Liver (tissue), 9 donors: ENCODE results near the gene RNF215. TPM values are rescaled to one million over a fixed set of nuclear protein-coding genes. Genes with fewer than 3 reads are reported as not detected.
"Not testable (repeated sequence)": the region's sequence is repeated elsewhere in the genome, so short reads cannot be mapped to it uniquely, and the experiment has no call there.

Experiments used
- DNase-seq: peaks from one replicate; pipeline ENCODE4 v3.0.0-alpha.2; 2017; ENCODE audit warnings: low spot score
- H3K27ac ChIP-seq, 2 donors: one replicate each; pipeline ENCODE4 v1.7.0; 2013; ENCODE audit warnings: inconsistent platforms in 2 of 2, low read length in 2 of 2, control low read depth in 1 of 2, low read depth in 1 of 2, mild to moderate bottlenecking in 1 of 2
- H3K27me3 ChIP-seq, 4 donors: one replicate each; pipeline versions ENCODE4 v1.6.1 to v1.7.0; 2013; ENCODE audit warnings: low read length in 3 of 4, inconsistent platforms in 1 of 4, mild to moderate bottlenecking in 1 of 4, moderate library complexity in 1 of 4; ENCODE audit not compliant: control insufficient read depth in 4 of 4, insufficient read depth in 4 of 4
- H3K36me3 ChIP-seq, 4 donors: one replicate each; pipeline versions ENCODE4 v1.6.1 to v1.7.0; 2013; ENCODE audit warnings: low read length in 3 of 4, mild to moderate bottlenecking in 3 of 4, low read depth in 1 of 4, moderate library complexity in 1 of 4; ENCODE audit not compliant: control insufficient read depth in 4 of 4, insufficient read depth in 3 of 4
- H3K4me1 ChIP-seq, 4 donors: one replicate each; pipeline versions ENCODE4 v1.6.1 to v1.7.0; 2013; ENCODE audit warnings: low read length in 3 of 4, mild to moderate bottlenecking in 3 of 4, moderate library complexity in 1 of 4; ENCODE audit not compliant: control insufficient read depth in 4 of 4, insufficient read depth in 4 of 4
- H3K4me3 ChIP-seq, 3 donors: one replicate each; pipeline versions ENCODE4 v1.6.1 to v1.7.0; 2013; ENCODE audit warnings: low read length in 3 of 3, control low read depth in 1 of 3, low read depth in 1 of 3, mild to moderate bottlenecking in 1 of 3
- H3K9ac ChIP-seq, 2 donors: one replicate each; pipeline ENCODE4 v1.7.0; 2013; ENCODE audit warnings: low read length in 2 of 2, mild to moderate bottlenecking in 2 of 2, moderate library complexity in 2 of 2, control low read depth in 1 of 2, low read depth in 1 of 2
- H3K9me3 ChIP-seq, 4 donors: one replicate each; pipeline versions ENCODE4 v1.6.1 to v1.7.0; 2013; ENCODE audit warnings: low read length in 3 of 4; ENCODE audit not compliant: control insufficient read depth in 4 of 4
- ATF3 ChIP-seq: IDR thresholded peaks from 2 replicates; pipeline ENCODE4 v1.6.1; 2016; ENCODE audit warnings: antibody characterized with exemption
- CTCF ChIP-seq: fragments of 150-350 bp; IDR thresholded peaks from 2 replicates; pipeline ENCODE4 v1.5.1; 2017; ENCODE audit warnings: improper control_type of control experiment, low read depth, low read length; ENCODE audit not compliant: missing input control
- EGR1 ChIP-seq, 2 donors: IDR thresholded peaks; 2 replicates each; pipeline ENCODE4 v1.6.1; 2016 to 2018; ENCODE audit warnings: antibody characterized with exemption in 2 of 2, low read depth in 2 of 2
- FOXA1 ChIP-seq: IDR thresholded peaks from 2 replicates; pipeline ENCODE4 v1.6.1; 2016; ENCODE audit warnings: antibody characterized with exemption
- FOXA2 ChIP-seq: IDR thresholded peaks from 2 replicates; pipeline ENCODE4 v1.6.1; 2016; ENCODE audit warnings: antibody characterized with exemption
- GABPA ChIP-seq, 2 donors: IDR thresholded peaks in 1 of 2; conservative IDR thresholded peaks in 1 of 2; 2 replicates each; pipeline ENCODE4 v1.6.1; 2016; ENCODE audit warnings: antibody characterized with exemption in 2 of 2, mild to moderate bottlenecking in 1 of 2, moderate library complexity in 1 of 2
- HNF4A ChIP-seq, 2 donors: conservative IDR thresholded peaks; 2 replicates each; pipeline ENCODE4 v1.6.1; 2016; ENCODE audit warnings: antibody characterized with exemption in 2 of 2, mild to moderate bottlenecking in 2 of 2
- HNF4G ChIP-seq: IDR thresholded peaks from 2 replicates; pipeline ENCODE4 v1.6.1; 2016; ENCODE audit warnings: antibody characterized with exemption
- JUND ChIP-seq, 2 donors: IDR thresholded peaks; 2 replicates each; pipeline ENCODE4 v1.6.1; 2016; ENCODE audit warnings: antibody characterized with exemption in 2 of 2
- MAX ChIP-seq: IDR thresholded peaks from 2 replicates; pipeline ENCODE4 v1.6.1; 2016; ENCODE audit warnings: antibody characterized with exemption
- NR2F2 ChIP-seq: IDR thresholded peaks from 2 replicates; pipeline ENCODE4 v1.6.1; 2016; ENCODE audit warnings: antibody characterized with exemption
- RAD21 ChIP-seq, 2 donors: IDR thresholded peaks; 2 replicates each; pipeline ENCODE4 v1.6.1; 2016; ENCODE audit warnings: antibody characterized with exemption in 2 of 2, mild to moderate bottlenecking in 2 of 2
- REST ChIP-seq: IDR thresholded peaks from 2 replicates; pipeline ENCODE4 v1.6.1; 2016; ENCODE audit warnings: antibody characterized with exemption, mild to moderate bottlenecking
- RXRA ChIP-seq, 2 donors: IDR thresholded peaks; 2 replicates each; pipeline ENCODE4 v1.6.1; 2017 to 2018; ENCODE audit warnings: antibody characterized with exemption in 2 of 2, mild to moderate bottlenecking in 1 of 2
- SP1 ChIP-seq: IDR thresholded peaks from 2 replicates; pipeline ENCODE4 v1.6.1; 2018; ENCODE audit warnings: antibody characterized with exemption, mild to moderate bottlenecking
- TAF1 ChIP-seq: conservative IDR thresholded peaks from 2 replicates; pipeline ENCODE4 v1.6.1; 2016; ENCODE audit warnings: antibody characterized with exemption, mild to moderate bottlenecking
- YY1 ChIP-seq: IDR thresholded peaks from 2 replicates; pipeline ENCODE4 v1.6.1; 2016; ENCODE audit warnings: antibody characterized with exemption, mild to moderate bottlenecking
- ZBTB33 ChIP-seq: IDR thresholded peaks from 2 replicates; pipeline ENCODE4 v1.6.1; 2016; ENCODE audit warnings: antibody characterized with exemption
- WGBS: extraction: QIAGEN DNeasy Blood & Tissue Kit; methylation state at CpG from one replicate; pipeline ENCODE4 v1.1.7; 2013; 5-methylcytosine and 5-hydroxymethylcytosine counted together
- polyA plus RNA-seq, 2 donors: library from polyadenylated mRNA; stranded (reverse) in 1 of 2; unstranded in 1 of 2; fragments of 200-250 nt in 1 of 2; fragments of >200 nt in 1 of 2; fragmentation: Nextera tagmentation in 1 of 2; extraction: Ambion mirVana in 1 of 2; gene quantifications; one replicate each; pipeline versions ENCODE4 v1.2.1 to v1.2.3, GENCODE V29; 2013 to 2015
- total RNA-seq, 2 donors: library from RNA; depleted of rRNA; stranded (reverse); fragments of >200 nt; gene quantifications; one replicate each; pipeline ENCODE4 v1.2.3, GENCODE V29; 2014
- donor health status: healthy.
- donor health status: healthy.
- donor health status: healthy.
- donor health status: healthy.
- donor health status: healthy.

The RNF215 gene
- total and polyA plus RNA-seq, 4 donors, result 0.71 to 7.3 (median 5.8) TPM

- no peak for DNase-seq
- H3K4me3 ChIP-seq, result no peak overlapping the region
Observed at GRCh38 chr22:30404307-30404706, 17.1 kb upstream of the RNF215 start.

GRCh38 chr22:30402766-30403104 lies 15.5 kb upstream of the RNF215 start:
- not testable (repeated sequence) for H3K27me3 ChIP-seq, H3K27ac ChIP-seq, H3K9me3 ChIP-seq, H3K9ac ChIP-seq, H3K4me3 ChIP-seq, DNase-seq
- WGBS, result 90% methylated on average over 5 of the region's 5 CpGs
- Histone ChIP-seq H3K36me3 (peaks cover 3 to 15% (median 11%) of the 10 kb centered on the region in 4 donors), H3K4me1 (peaks cover 13 to 81% (median 68%) of the 10 kb centered on the region in 4 donors)

More at GRCh38 chr22:30404307-30404706, 17.1 kb upstream of the RNF215 start:
- Histone ChIP-seq H3K9ac (no peak overlapping the region), H3K36me3 (peaks cover 3 to 29% (median 24%) of the 10 kb centered on the region in 4 donors), H3K4me1 (peaks cover 12 to 75% (median 69%) of the 10 kb centered on the region in 4 donors), H3K9me3 (no peaks in the 10 kb centered on the region), H3K27me3 (no peaks in the 10 kb centered on the region), H3K27ac (peak overlapping the region; percentile 63 to 66)
- TF ChIP-seq RXRA (IDR thresholded peaks at IDR 0.05) (peak; percentile 95 to 96), FOXA2 (peak; percentile 54), FOXA1 (peak; percentile 58), SP1 (peak; percentile 85), ZBTB33 (peak; percentile 51), HNF4G (peak; percentile 93), CTCF (no peak), NR2F2 (peak; percentile 94), MAX (peak; percentile 81), ATF3 (peak; percentile 50), TAF1 (no peak), GABPA (IDR thresholded peaks at IDR 0.05 in 1 of 2, conservative IDR thresholded peaks at IDR 0.05 in 1 of 2) (peak in 1 of 2 donors; percentile 35), JUND (IDR thresholded peaks at IDR 0.05) (peak; percentile 51 to 81), REST (peak; percentile 64), EGR1 (IDR thresholded peaks at IDR 0.05; ENCODE audit: low read depth in 2 of 2) (peak in 1 of 2 donors; percentile 26), YY1 (peak; percentile 76), HNF4A (conservative IDR thresholded peaks at IDR 0.05) (peak; percentile 98 to 99), RAD21 (IDR thresholded peaks at IDR 0.05) (peak; percentile 17 to 50)
- WGBS, result 41% methylated on average over 6 of the region's 6 CpGs
